T-helper 1 cell treated with Interleukin-12 subunit alpha and Interleukin-12 subunit beta and Interleukin-4 antibody, amounts not matched to agents 30 ng/mL and 1 ng/mL, for 36 hours (primary cell): Measurements from ENCODE around the gene IGFN1. TPM values are rescaled to one million over a fixed set of nuclear protein-coding genes. Genes with fewer than 3 reads are reported as not detected.
"Not testable (repeated sequence)": the region's sequence is repeated elsewhere in the genome, so short reads cannot be mapped to it uniquely, and the experiment has no call there.

Experiments used
- intact Hi-C: fragments of 100-400 bp; cut with micrococcal nuclease; formaldehyde crosslinking; loops from one replicate; pipeline ENCODE4 v1.15.1; 2024
- total RNA-seq: library from RNA; stranded (reverse); gene quantifications from 2 replicates; pipeline ENCODE4 v1.2.3, GENCODE V29; 2022

Gene IGFN1
- total RNA-seq, 1 donor from 2014 or later, result not detected

GRCh38 chr1:201241736-201242135, 51.1 kb downstream of the IGFN1 start:
- intact Hi-C loops, result no loop called here

- intact Hi-C loops, result no loop called here
Observed at GRCh38 chr1:201245082-201245481, 54.5 kb downstream of the IGFN1 start.

GRCh38 chr1:201248721-201249559, 58.3 kb downstream of the IGFN1 start:
- intact Hi-C loops, result no loop called here

- intact Hi-C loops, result no loop called here
Observed at GRCh38 chr1:201250326-201251011, 59.8 kb downstream of the IGFN1 start.

DNA sequence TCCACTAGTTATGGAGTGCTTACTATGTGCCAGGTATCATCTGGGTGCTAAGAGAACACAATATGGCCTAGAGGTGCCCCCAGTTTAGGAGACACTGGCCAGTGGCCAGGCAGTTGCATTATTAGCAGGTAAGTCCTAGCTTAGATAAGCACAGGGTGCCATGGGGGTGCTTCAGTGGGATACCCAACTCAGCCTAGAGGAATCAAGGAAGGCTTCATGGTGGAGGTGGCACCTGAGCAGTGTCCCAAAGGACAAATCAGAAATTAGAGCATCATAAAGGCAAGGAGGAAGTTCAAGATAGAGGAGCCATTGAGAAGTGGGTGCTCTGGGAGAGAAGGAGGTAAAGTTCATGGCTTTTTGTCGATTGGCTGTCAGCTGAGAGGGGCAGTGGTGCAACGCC, 60.8 kb downstream of the IGFN1 start:
- intact Hi-C loops, result no loop called here

DNA sequence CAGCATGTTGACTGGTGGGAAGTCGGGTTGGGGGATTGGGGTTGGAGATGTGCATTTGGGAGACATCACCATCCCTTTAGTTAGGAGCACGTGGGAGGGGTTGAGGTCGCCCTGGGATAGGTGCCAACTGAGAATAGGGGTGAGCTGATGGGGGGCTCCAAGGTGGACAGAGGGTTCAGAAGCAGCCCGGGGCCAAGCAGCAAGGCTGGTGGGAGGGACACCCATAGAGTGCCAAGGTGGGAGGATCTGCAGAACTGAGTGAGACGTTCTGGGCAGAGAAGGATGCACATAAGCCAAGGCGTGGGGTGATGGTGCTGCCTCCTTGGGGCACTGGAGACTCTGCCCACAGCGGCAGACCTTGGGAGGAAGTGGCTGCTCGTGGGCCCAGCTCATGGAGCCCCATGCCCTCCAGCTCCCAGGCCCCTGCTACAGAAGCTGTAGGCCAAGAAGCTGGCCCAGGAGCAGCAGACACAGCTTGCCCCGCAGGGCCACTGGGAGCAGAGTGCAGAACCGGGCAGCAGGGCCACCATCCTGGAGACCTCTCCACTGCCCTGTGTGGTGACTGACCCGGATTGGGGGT, 61.3 kb downstream of the IGFN1 start:
- intact Hi-C loops, result no loop called here

DNA sequence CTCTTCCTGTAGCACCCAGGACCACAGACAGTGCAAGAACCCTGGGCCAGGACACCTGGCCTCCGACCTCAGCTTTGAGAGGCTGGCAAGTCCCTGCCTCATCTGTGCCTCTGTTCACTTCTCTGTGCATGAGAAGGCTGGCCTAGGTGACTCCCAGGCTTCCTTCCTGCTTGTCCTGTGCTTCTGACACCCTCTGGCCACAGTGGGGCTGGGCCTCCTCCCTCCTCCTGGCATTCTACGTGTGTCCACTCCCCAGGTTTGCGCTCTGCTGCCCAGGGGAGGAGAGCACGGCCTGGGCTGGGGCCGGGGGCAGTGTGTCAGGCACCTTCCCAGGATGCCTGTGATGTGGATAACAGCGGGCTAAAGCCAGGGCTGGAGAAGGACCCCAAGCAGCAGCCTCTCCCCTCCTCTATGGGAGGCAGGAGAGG, 62.3 kb downstream of the IGFN1 start:
- intact Hi-C loops, result no loop called here

DNA sequence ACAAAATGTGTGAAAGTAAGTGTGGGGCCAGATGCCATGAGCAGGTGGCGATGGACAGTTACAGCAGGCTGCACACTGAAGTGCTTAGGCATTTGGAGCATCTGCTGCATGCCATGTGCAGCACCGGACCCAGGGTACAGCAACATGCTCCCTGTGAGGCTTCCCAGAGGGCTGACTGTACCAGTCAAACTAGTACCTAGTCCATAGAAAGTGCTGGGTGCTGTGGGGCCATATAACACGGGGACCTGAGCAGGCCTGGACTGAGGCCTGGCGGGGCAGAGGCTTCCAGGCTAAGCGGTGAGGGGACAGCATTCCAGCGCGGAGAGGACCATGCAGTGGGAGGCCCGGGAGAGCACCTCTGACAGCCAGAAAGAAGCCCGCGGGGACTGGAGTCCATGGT, 62.8 kb downstream of the IGFN1 start:
- intact Hi-C loops, result no loop called here

DNA sequence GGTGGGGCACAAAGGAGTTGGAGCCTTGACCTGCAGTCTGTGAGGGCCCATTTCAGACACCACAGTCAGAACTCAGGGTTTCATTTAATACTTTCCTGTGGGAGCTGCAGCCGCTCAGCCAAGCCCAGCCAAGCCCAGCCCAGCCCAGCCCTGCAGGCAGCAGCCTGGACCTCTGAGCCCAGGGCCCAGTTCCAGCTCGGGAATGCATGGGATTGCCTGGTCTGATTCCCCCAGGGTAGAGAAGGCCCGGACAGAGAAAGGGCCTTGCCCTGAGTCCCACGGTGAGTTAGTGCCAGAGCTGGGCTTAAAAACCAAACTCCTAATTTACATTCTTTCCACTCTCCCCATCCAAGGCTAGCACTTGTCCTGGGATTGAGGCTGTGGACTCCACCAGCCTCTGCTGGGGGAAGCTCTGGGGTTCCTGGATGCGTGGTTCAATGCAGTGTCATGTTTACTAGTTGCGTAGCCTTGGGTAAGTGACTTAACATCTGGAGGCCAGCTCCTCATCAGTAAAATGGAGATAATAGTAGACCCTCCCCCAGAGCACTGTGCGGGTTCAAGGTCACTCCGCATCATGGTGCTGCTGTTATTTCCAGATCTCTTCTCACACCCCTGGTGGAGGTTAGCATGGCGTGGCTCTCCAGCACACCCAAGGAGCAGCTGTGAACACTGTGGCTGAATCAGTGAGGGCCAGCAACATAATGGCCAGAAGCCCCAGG, 63.4 kb downstream of the IGFN1 start:
- intact Hi-C loops, result loop anchor here (1.0 kb wide), 3 partner anchors 92 to 154 kb away; no protein-coding TSS in a partner anchor

DNA sequence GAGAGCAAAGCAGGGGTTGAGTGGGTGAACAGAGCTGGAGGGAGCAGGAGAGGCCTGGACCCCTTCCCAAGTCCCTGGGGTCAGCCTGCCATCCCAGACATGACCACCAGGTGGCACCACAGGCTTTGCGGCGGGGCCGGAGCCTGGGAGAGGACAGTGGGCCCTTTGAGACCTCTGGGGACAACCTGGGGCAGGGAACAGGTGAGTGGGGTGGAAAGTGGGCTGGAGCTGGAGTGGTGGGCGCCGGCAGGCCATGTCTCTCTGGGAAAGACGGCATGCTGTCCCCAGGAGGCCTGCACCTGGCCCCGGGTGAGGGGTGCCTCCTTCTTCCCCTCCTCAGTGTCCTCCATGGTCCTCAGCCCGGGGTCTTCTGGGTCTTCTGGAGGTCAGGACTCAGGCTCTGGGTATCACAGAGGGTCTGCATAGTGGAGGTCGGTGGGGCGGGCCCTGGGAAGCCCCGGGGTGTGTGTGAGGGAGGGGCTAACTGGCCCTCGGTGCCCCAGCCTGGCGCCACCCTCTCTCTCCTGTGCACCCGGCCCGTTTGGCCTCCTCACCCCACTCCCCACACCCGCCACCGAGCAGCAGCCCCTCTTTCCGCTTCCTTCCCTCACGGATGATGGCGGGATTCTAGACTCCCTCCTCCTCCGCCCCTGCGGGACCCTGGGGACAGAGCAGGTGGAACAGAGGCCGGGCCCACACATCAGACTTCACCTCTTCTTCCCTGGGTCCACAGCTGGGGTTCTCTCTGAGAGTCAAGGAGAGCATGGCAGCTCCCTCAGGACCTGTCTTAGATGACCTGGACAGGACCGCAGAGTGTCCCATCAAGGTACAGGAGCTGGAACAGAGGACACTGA, 64.2 kb downstream of the IGFN1 start:
- intact Hi-C loops, result loop anchor here (1.0 kb wide), 3 partner anchors 91 to 153 kb away; no protein-coding TSS in a partner anchor

DNA sequence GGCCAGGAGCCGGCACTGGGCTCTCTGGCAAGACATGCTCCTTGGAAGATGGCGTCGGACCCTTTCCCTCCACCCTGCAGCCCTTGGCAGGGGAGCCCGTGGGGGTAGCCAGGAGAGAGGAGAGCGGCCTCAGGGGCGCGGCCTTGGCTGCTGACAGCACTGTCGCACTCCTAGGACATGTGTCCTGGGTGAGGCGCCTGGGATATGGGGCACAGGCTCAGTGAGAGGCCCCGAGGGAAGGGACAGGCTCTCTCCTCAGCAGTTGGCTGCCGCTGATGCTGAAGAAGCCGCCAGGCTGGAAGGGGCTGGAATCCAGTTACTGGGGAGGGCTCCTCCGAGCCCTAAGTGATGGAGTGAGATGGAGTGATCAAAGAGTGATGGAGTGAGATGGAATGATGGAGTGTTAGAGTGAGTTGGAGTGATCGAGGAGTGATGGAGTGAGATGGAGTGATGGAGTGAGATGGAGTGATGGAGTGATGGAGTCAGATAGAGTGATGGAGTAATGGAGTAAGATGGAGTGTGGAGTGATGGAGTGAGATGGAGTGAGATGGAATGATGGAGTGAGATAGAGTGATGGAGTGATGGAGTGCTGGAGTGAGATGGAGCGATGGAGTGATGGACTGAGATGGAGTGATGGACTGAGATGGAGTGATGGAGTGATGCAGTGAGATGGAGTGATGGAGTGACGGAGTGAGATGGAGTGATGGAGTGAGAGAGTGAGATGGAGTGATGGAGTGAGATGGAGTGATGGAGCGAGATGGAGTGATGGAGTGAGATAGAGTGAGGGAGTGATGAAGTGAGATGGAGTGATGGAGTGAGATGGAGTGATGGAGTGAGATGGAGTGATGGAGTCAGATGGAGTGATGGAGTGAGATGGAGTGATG, 65.1 kb downstream of the IGFN1 start:
- intact Hi-C loops, result no loop called here

GRCh38 chr1:201258132-201258531, 67.5 kb downstream of the IGFN1 start:
- intact Hi-C loops, result not testable (repeated sequence)

DNA sequence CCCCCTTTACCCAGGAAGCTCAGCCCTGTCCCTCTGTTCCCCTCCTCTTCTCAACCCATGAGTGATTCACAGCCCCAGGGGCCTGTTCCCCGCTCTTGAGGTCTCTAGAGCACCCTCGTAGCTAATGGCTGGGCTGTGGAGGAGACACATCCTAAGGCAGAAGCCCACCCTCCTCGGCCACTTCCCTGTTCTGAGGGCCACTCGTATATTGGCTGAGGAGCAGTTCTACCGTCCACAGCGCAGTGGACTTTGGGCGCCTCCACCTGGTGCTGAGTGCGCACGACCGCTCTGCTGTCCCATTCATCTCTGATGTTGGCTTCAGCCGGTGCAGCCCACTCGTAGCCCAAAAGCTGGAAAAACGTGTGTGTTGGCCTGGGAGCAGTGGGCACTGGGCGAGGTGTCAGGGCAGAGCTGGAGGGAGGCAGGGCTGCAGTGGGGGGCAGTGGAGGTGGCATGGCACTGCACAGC, 68.2 kb downstream of the IGFN1 start:
- intact Hi-C loops, result no loop called here

DNA sequence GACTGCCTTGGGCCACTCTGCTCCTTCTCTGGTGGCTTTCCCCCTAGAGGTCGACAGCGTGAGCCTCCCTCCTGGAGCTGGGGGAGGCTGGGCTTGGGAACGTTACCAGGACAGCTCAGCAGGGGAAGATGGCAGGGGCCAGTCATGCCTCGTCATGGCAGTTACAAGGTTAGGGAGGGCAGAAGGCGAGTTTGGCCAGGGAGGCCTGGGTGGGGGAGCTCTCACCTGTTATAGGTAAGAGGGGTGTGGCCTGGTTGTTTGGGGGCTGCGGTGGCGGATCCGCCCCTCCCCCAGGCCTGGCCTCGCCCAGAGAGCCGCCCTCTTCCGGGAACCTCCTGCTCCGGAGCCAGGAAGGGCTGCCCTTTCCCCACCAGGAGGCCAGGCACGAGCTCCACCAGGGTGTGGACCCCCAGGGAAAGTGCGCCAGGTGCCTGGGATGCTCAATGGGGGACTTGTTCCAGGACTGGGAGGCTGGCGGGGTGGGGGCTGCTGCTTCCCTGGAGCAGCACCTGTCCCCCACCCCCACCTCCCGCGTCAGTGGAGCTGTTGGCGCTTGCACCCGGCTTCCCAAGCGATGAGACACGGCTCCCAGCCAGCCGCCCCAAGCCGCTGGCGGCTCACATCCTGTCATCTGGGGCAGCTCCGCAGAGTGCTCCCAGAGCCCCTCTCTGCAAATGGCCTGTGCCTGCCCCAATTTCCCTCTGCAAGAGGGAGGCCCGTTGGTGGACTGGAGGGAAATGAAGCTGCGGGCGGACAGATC, 69.0 kb downstream of the IGFN1 start:
- intact Hi-C loops, result no loop called here

GRCh38 chr1:201260236-201260590, 69.6 kb downstream of the IGFN1 start:
- intact Hi-C loops, result no loop called here

DNA sequence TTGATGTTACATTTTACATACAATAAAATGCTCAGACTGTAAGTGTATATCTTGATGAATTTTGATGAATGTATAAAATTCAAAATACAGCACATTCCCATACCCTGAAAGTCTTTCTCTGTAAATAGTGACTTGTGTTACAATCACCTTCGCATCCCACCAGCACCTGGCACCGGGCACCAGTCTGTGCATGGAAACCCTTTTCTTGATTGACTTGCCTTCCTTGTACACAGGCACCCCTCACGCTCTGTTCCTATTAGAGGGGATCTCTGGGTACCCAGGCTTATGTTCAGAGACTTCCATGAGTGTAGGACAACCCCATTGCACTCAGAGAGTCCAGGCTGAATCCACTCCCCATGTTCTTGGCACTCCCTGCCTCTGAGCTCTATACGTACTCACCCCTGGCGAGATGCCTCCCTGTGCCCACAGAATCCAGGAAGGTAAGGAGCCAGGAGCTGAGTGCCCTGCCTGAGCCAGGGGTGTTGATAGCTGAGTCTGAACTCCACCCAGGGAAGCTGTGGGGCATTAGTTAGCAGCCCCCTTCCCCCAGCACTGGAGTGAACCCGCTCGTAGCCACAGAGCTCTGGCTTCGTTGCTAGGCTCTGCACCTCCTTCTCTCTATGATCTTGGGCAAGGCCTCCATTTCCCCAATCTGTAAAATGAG, 70.2 kb downstream of the IGFN1 start:
- intact Hi-C loops, result no loop called here

DNA sequence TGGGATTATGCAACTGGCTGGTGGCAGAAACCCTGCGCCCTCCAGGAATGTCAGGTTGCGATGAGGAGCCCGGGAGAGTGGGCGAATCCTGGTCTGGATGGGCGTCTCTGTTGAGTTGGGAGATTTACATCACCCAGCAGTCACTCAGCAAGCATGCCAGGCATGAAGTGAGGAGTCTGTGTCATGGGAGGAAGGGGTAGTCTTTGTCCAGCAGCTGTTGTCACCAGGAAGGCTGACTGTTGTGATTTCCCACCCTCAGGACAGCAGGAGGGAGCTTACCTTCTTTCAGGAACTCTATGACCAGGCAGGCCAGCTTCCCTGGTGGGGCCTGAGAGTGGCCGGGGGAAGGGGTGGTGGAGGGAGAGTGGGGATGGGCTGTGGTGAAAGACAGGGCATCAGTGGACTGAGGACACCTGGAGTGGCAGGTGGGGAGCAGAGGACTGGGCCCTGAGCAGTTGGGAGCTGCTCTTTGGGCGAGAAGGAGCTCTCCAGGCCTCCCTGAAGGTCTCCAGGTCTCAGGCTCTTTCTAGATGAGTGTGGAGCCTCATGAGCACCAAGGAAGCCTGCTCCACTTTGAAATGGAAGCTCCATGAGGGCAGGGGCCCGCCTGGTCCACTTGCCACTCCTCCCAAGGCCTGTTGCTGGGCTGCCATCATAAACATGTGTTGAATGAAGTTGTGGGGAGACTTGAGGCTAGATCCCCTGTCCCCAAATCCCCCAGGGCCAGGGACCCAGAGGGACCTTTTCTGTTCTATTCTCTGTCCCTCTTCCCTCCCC, 71.3 kb downstream of the IGFN1 start:
- intact Hi-C loops, result no loop called here
